ENCODE results near the gene SEMA6A. TPM values are rescaled to one million over a fixed set of nuclear protein-coding genes. Genes with fewer than 3 reads are reported as not detected.
"Not testable (repeated sequence)": the region's sequence is repeated elsewhere in the genome, so short reads cannot be mapped to it uniquely, and the experiment has no call there.

The SEMA6A gene
- total RNA-seq, 1 experiment from 2014 or later, result 53.3 TPM

- H3K27me3 Mint-ChIP-seq (ENCODE audit: unreplicated experiment), result no peaks in the 10 kb centered on the region
- TF ChIP-seq CTCF (IDR thresholded peaks at IDR 0.05; ENCODE audit: unreplicated experiment), result no peak
- CTCF ChIA-PET, result interaction anchor here (0.6 kb wide), 2 partner anchors 190 to 426 kb away, joined by 3 to 5 read pairs; no protein-coding TSS in a partner anchor
- H3K36me3 Mint-ChIP-seq (ENCODE audit: insufficient read depth, unreplicated experiment), result no peaks in the 10 kb centered on the region
- no TSS peak for BruUV-seq (replicated peaks)
- H3K27ac Mint-ChIP-seq (ENCODE audit: unreplicated experiment), result peak overlapping the region; percentile 34
- peaks cover 45% of the 10 kb centered on the region for H3K4me1 Mint-ChIP-seq (ENCODE audit: low read depth, unreplicated experiment)
- H3K9me3 Mint-ChIP-seq (ENCODE audit: low read depth, unreplicated experiment), result no peaks in the 10 kb centered on the region
- intact Hi-C loops (cut with micrococcal nuclease; ENCODE audit: unreplicated experiment), result loop anchor here (1.0 to 5.0 kb wide), 3 partner anchors 9 to 73 kb away; no protein-coding TSS in a partner anchor
- no peak for DNase-seq
- H3K4me3 Mint-ChIP-seq (ENCODE audit: low read depth, unreplicated experiment), result peak overlapping the region; percentile 61
Observed at GRCh38 chr5:116525674-116526073, 48.9 kb downstream of the SEMA6A start.

- peak overlapping the region; percentile 10 for H3K27ac Mint-ChIP-seq (ENCODE audit: unreplicated experiment)
- no peak for TF ChIP-seq CTCF (IDR thresholded peaks at IDR 0.05; ENCODE audit: unreplicated experiment)
- BruUV-seq (replicated peaks), result no TSS peak
- peaks cover 45% of the 10 kb centered on the region for H3K4me1 Mint-ChIP-seq (ENCODE audit: low read depth, unreplicated experiment)
- DNase-seq, result no peak
- no peak overlapping the region for H3K4me3 Mint-ChIP-seq (ENCODE audit: low read depth, unreplicated experiment)
- intact Hi-C loops (cut with micrococcal nuclease; ENCODE audit: unreplicated experiment), result loop anchor here (5.0 kb wide), 1 partner anchor 73 kb away; no protein-coding TSS in a partner anchor
- H3K36me3 Mint-ChIP-seq (ENCODE audit: insufficient read depth, unreplicated experiment), result no peaks in the 10 kb centered on the region
- CTCF ChIA-PET, result interaction anchor here (0.6 kb wide), 2 partner anchors 190 to 425 kb away, joined by 3 to 5 read pairs; no protein-coding TSS in a partner anchor
- H3K27me3 Mint-ChIP-seq (ENCODE audit: unreplicated experiment), result no peaks in the 10 kb centered on the region
- no peaks in the 10 kb centered on the region for H3K9me3 Mint-ChIP-seq (ENCODE audit: low read depth, unreplicated experiment)
Observed at GRCh38 chr5:116524966-116525365, 49.7 kb downstream of the SEMA6A start.

GRCh38 chr5:116524051-116524904 lies 50.3 kb downstream of the SEMA6A start:
- Mint-ChIP-seq H3K9me3 (ENCODE audit: low read depth, unreplicated experiment) (no peaks in the 10 kb centered on the region), H3K27me3 (ENCODE audit: unreplicated experiment) (no peaks in the 10 kb centered on the region), H3K4me1 (ENCODE audit: low read depth, unreplicated experiment) (peaks cover 38% of the 10 kb centered on the region), H3K36me3 (ENCODE audit: insufficient read depth, unreplicated experiment) (no peaks in the 10 kb centered on the region), H3K27ac (ENCODE audit: unreplicated experiment) (no peak overlapping the region), H3K4me3 (ENCODE audit: low read depth, unreplicated experiment) (no peak overlapping the region)
- CTCF ChIA-PET, result interaction anchor here (0.5 kb wide), 1 partner anchor 72 kb away, joined by 4 read pairs; no protein-coding TSS in a partner anchor
- TF ChIP-seq CTCF (IDR thresholded peaks at IDR 0.05; ENCODE audit: unreplicated experiment), result no peak
- intact Hi-C loops (cut with micrococcal nuclease; ENCODE audit: unreplicated experiment), result no loop called here
- DNase-seq, result no peak
- BruUV-seq (replicated peaks), result no TSS peak

GRCh38 chr5:116523182-116523581 lies 51.4 kb downstream of the SEMA6A start:
- BruUV-seq (replicated peaks); intact Hi-C loops (cut with micrococcal nuclease; ENCODE audit: unreplicated experiment); H3K36me3 Mint-ChIP-seq (ENCODE audit: insufficient read depth, unreplicated experiment); H3K4me3 Mint-ChIP-seq (ENCODE audit: low read depth, unreplicated experiment); H3K27me3 Mint-ChIP-seq (ENCODE audit: unreplicated experiment); CTCF ChIA-PET; DNase-seq; H3K27ac Mint-ChIP-seq (ENCODE audit: unreplicated experiment); H3K9me3 Mint-ChIP-seq (ENCODE audit: low read depth, unreplicated experiment): not testable (repeated sequence)
- H3K4me1 Mint-ChIP-seq (ENCODE audit: low read depth, unreplicated experiment), result peaks cover 37% of the 10 kb centered on the region
